ENCODE data around the gene DYRK2.

DNA sequence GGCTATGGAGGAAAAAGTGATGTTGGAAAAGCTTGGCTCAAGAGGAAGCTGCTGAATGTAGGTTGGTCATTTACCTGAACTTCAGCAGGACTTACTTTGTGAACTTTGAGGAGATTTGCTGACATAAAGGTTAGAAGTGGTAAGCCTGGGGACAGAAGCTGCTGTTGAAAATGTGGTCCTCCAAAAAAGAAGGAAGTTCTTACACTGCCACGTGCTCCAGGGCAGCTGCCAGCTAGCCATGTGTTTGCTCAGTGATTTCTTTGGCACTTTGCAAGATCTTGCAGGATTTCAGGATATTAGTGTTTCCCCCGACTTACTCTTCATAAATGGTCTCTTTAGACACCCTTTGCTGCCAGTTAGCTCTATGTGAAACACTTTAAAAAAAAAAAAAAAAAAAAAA lies 14.8 kb upstream of the DYRK2 start:
- TF ChIP-seq, protein P1, sequence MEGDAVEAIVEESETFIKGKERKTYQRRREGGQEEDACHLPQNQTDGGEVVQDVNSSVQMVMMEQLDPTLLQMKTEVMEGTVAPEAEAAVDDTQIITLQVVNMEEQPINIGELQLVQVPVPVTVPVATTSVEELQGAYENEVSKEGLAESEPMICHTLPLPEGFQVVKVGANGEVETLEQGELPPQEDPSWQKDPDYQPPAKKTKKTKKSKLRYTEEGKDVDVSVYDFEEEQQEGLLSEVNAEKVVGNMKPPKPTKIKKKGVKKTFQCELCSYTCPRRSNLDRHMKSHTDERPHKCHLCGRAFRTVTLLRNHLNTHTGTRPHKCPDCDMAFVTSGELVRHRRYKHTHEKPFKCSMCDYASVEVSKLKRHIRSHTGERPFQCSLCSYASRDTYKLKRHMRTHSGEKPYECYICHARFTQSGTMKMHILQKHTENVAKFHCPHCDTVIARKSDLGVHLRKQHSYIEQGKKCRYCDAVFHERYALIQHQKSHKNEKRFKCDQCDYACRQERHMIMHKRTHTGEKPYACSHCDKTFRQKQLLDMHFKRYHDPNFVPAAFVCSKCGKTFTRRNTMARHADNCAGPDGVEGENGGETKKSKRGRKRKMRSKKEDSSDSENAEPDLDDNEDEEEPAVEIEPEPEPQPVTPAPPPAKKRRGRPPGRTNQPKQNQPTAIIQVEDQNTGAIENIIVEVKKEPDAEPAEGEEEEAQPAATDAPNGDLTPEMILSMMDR (conservative IDR thresholded peaks at IDR 0.05 in 1 of 2, IDR thresholded peaks at IDR 0.05 in 1 of 2; ENCODE audit: extremely low read depth in 1 of 2, insufficient read depth in 1 of 2, low read depth in 1 of 2, low read length in 2 of 2) = no peak
- no peak for TF ChIP-seq EZH2 (IDR thresholded peaks at IDR 0.05; ENCODE audit: borderline replicate concordance, low read length)
